ENCODE results near the gene GALK1.
A peak's percentile ranks its signal among the peaks of the same experiment; 100 is the strongest.
"Not testable (repeated sequence)": the region's sequence is repeated elsewhere in the genome, so short reads cannot be mapped to it uniquely, and the experiment has no call there.

GALK1 gene

GRCh38 chr17:75764711-75765421 is at the start of gene GALK1:
Gene GALK1, minus strand, starts transcription at chr17:75765192. Its CDS starts 56 bp downstream, at chr17:75765136.
- DNase-seq = peak; percentile 82 to 93 (median 85)

GRCh38 chr17:75814021-75814395 is 49.0 kb upstream of the GALK1 start:
- no peak for DNase-seq

- DNase-seq = no peak
Observed at GRCh38 chr17:75813081-75814020, 48.4 kb upstream of the GALK1 start.

DNA sequence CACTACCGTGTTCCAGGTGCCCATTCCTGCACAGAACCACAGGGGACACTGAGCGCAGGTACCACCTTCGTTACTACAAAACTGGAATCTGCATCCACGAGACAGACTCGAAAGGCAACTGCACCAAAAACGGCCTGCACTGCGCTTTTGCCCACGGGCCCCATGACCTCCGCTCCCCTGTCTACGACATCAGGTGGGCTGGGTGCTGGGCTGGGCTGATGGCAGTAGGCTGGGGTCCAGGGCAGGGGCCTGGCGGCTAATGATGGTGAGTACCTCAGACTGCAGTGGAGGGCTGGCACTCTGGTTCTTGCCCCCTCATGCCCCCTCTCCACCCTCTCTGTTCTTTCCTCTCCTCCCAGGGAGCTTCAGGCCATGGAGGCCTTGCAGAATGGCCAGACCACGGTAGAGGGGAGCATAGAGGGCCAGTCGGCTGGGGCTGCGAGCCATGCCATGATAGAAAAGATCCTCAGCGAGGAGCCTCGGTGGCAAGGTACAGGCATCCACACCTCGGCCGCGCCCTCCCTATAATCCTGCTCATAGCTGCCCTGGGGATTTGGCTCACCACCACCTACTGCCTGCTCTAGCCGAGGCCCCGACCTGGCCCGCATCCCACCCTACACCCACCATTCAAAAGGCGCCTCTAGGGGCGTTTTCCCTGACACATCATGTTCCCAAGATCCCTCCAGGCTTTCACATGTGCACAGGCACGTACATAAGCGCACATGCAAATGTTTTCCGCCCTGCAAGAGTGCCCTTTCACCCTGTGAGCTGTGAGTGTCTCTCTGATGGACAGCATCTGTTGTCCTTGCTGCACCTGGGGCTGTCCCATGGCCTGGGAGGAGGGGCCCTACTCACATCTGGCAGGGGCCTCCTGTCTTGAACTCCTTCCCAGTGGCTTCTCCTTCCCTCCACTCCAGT is 47.4 kb upstream of the GALK1 start:
- no peak for DNase-seq

- no peak for DNase-seq
Observed at GRCh38 chr17:75811174-75811573, 46.2 kb upstream of the GALK1 start.

- DNase-seq = not testable (repeated sequence)
Observed at GRCh38 chr17:75810756-75811155, 45.8 kb upstream of the GALK1 start.

DNA sequence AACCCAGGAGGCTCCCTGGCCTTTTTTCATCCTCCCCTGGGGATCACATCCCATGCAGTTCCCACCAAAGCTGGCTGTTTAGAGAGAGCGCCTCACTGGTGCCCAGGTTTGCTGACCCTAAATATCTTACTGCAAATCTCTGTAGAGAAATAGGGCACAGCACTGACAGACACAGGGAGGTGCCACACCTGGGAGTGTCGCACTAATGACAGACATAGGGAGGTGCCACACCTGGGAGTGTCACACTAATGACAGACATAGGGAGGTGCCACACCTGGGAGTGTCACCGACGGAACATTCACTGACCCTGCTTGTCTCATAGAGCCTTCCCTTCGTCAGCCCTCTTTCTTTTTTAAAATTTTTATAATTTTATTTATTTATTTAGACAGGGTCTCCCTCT is 45.2 kb upstream of the GALK1 start:
- DNase-seq = no peak

GRCh38 chr17:75809631-75810111 is 44.7 kb upstream of the GALK1 start:
- no peak for DNase-seq

- peak in 2 of 3 donors; percentile 21 for DNase-seq
Observed at GRCh38 chr17:75808905-75809621, 44.1 kb upstream of the GALK1 start.

DNA sequence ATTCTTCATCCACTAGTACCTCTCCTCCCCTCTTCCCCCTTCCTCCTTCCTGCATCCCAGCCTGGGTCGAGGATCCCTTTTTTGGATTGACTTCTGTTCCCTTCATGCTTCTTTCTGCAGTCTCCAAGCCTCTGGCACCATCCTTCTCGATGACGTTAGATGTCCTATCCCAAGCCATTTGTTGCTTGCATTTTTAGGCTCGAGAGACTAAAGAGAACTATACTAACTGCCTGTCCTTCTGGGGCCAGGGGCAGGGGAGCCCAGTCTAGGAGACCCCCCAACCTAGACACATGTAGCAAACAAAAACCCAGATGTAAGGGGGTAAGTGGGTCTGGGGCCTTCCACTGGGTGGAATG is 43.5 kb upstream of the GALK1 start:
- DNase-seq = no peak

DNA sequence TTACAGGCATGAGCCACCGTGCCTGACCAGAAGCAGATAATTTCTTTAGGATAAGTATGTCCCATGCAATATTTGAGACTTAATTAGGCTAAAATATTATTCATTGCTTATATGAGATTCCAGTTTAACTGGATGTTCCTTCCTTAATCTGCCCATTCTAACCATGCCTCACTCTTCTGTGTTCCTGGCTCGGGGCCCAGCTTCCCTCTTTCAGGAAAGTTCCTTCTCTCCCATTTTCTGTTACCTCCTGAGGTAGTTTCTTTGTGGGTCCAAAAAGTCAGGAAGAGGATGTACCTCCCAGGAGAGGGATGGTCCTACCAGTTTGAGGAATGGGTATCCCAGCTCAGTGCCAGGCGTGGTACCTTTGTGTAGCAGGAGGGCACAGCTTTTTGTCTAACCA is 42.9 kb upstream of the GALK1 start:
- no peak for DNase-seq

DNA sequence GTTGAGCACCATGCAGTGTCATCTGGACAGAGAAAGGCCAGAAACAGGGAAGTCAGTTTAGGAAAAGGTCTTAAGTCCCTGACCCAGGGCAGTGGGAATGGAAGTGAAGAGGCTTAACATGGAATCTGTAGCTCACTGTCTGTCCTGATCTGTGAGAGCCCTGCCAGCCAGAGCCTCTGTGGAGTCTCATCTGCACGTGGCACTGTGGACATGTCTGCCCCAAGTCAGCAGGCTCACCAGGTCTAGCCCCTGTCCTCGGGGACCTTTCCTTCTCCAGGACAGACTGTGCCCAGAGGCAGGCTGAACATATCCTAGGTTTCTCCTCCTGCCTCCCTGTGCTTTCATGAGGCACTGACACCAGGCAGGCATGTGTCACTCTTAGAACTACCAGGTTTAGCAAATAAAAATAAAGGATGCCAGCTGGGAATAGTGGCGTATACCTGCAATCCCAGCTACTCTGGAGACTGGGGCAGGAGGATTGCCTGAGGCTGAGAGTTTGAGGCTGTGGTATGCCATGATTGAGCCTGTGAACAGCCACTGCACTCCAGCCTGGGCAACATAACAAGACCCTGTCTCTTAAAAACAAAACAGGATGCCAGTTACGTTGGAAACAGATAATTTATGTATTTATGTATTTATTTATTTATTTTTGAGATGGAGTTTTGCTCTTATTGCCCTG is 42.0 kb upstream of the GALK1 start:
- no peak for DNase-seq

DNA sequence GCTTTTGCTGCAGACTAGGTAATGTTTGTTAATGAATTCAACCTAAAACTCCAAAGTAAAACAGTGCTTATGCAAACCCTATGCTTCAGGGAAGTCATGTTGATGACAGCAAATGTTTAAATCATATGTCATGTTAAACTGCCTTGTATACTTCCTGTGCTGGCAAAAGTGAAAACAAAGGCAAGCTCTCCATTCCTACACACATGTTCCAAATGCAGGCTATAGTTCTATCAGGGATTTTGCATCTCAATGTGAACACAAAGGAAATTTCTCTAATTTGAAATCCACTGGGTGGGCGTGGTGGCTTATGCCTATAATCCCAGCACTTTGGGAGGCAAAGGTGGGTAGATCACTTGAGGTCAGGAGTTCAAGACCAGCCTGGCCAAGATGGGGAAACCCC is 38.9 kb upstream of the GALK1 start:
- DNase-seq = no peak

- no peak for DNase-seq
Observed at GRCh38 chr17:75799402-75799801, 34.4 kb upstream of the GALK1 start.

DNA sequence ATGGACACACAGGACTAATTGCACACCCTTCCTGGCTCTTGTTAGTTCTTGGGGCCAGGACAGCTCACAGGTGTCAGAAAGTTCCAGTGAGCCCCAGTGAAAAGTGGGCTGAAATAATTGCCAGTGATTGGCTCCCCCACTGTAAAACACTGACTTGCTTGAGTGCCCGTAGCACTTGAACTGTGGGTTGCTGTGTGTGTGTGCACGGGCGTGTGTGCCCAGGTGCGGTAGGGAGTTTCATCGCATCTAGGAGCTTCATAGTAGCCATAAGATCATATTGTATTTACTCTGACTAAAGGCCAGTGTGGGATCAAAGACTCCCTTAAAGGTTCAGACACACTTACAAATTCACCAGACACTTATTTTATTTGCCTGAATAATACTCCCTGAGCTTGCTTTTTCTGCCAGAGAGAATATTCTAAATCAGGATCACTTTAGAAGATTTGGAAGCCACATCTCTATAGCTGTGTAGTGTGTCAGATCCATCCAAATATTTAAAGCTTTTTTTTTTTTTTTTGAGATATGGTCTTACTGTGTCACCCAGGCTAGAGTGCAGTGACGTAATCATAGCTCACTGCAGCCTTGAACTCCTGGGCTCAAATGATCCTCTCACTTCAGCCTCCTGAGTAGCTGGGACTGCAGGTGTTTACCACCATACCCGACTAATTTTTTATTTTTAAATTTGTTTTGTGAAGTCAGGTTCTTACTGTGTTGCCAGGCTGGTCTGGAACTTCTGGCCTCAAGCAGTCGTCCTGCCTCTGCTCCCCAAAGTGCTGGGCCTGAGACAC is 31.0 kb upstream of the GALK1 start:
- no peak for DNase-seq

DNA sequence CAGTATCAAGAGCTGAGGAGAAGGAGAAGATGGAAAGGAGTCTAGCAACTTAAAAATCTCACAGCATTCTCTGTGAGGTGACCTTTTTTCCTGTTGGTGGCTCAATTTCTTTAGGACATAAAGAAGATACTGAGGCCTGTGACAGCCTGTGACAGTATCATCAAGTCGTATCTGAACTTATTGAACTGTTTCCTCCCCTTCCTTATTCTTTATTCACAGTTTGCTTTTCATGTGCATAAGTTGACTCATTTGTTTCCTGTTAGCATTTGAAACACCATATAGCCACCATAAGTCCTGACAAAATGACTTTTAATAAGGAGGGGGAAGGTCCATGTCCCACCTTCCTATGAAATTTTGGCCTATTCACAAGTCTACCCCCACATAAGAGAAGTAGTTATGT is 28.5 kb upstream of the GALK1 start:
- no peak for DNase-seq

GRCh38 chr17:75791254-75791653 is 26.3 kb upstream of the GALK1 start:
- DNase-seq = no peak

DNA sequence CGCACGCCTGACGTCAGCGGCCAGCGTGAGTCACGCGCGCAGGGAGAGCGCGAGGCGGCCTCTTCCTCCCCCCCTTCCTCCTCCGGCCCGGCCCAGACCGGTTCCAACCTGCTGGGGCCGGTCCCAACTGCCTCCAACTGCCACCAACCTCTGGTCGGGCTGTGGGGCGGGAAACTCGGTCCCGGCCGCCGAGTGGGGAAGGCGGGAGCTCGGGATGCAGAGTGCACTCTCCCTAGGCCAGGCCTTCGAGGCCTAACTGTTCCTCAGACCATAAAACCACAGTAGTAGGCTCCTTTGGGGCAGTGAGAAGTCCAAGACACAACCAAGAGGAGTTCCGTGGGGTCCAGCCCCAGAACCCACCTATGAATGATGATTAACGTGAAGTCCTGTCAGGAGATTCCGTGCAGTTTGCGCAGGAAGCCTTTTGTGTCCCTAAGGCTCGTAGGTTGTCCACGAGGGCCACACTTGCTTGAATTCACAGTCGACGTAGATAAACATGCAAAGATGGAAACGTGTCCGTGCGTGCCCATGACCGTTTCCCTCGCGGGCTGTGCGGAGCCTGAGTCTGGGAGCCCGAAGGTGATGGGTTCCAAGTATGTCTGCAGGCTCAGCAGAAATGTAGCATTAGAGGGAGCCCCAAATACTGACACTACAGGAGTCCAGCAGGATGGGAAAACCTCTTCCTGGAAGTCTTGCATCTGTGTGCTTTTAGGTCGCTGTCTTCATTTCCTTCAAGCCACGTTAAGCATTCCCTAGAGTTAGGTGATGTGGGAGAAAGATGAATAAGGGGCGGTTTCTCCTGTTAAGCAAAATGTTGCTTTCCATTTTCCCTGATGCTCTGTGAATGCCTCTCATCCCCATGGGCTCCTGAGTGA is 20.3 kb upstream of the GALK1 start:
- DNase-seq = peak; percentile 92 to 96 (median 94)

GRCh38 chr17:75784473-75785015 is 19.6 kb upstream of the GALK1 start, which contains the start of gene UNK:
Gene UNK, plus strand, starts transcription at chr17:75784806. Its CDS starts 75 bp downstream, at chr17:75784881.
- peak; percentile 98 to 100 (median 99) for DNase-seq
